ENCODE measurements around the gene ORAI3.

ORAI3 gene
- 1.2 to 15.9 (median 10.0) reads per million in 17 experiments for total RNA-seq

DNA sequence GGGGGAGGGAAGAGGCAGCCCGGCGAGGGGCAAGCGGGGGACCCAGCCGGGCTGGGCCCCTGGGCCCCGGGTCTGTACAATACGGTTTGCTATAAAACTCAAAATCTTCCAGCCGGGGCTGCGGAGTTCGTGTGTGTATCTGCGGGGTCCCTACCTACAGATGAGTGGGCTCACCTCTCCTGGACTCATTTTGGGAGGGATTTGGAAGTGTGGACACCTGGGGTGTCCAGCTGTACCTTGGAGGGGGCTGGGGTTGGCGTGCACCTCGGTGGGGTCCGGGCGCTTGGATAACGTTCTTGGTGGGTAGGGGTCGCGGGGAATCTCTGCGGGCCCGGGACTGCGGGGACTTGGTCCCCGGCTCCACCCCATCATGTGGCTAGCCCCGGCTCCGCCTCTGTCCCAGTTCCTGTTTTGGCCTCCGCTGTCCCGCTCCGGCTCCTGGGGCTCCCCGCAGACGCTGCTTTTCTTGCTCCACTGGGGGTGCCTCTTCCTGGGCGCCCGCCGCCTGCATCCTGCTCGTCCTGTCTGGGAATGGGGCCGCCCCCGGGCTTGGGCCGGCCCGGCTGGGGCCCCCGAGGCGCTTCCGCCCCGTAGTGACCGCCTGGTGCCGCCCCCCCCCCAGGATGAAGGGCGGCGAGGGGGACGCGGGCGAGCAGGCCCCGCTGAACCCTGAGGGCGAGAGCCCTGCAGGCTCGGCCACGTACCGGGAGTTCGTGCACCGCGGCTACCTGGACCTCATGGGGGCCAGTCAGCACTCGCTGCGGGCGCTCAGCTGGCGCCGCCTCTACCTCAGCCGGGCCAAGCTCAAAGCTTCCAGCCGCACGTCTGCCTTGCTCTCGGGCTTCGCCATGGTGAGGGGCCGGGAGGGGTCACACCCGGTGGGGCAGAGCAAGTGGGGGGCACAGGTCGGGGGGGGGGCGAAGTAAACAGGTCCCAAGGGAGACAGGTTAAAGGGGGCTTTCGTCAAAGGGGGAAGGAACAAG lies at the start of gene ORAI3:
Gene ORAI3, plus strand, starts transcription at position 402 of the 983 bp plus-strand sequence. Its CDS starts 222 bp downstream, at position 624.
- DNase-seq, result peak; percentile 84 to 93 (median 91)

DNA sequence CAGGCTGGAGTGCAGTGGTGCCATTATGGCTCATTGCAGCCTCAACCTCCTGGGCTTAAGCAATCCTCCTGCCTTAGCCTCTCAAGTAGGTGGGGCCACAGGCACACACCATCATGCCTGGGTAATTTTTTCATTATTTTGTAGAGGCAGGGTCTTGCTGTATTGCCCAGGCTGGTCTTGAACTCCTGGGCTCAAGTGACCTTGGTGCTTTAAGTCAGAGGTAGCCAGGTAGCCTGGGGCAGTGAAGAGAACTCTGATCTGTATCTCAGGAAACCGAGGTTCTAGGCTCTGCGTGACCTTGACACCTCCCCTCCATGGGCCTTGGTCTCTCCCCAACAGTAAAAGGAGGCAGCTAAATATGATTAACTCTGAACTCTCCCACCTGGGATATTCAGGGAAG lies 49.1 kb upstream of the ORAI3 start:
- no peak for DNase-seq

DNA sequence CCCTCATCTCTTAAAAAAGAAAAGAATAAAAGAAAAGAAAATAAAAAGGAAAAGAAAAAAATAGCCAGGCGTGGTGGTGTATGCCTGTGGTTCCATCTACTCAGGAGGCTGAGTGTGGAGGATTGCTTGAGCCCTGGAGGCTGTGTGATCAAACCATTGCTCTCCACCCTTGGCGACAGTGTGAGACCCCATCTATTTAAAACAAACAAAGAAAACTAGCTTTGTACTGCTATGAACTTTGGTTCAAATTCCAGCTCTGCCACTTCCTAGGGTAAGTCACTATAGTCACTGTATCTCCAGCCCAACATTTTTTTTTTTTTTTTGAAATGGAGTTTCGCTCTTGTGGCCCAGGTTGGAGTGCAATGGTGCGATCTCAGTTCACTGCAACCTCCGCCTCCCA lies 48.3 kb upstream of the ORAI3 start:
- no peak for DNase-seq

DNA sequence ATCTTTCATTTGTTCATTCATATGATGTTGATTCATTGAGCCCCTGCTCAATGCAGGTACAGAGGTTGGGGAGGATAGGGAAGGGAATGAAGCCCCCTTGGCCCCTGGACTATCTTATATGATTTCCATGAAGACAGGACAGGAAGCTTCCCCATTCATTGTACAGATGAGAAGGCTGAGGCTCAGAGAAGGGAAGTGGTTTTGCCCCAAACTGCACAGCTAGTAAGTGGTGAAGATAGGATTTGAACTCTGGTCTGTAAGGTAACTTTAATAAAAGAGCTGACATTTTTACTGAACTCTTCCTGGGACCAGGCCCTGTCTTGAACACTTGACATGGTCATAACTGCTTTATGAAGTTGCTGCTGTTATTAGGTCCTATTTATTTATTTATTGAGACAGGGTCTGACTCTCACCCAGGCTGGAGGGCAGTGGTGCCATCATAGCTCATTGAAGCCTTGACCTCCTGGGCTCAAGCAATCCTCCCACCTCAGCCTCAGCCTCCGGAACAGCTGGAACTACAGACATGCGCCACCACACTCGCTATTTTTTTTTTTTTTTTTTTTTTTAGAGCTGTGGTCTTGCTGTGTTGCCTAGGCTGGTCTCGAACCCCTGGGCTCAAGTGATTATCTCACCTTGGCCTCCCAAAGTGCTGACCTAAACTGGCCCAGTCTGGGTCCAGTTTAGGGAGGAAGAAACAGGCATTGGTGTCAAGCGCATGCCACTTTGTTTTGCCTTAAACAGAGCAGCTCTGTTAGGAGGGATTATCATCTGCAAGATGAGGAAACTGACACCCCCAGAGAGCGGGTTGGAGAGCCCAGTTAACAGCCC lies 47.5 kb upstream of the ORAI3 start:
- DNase-seq, result peak in 3 of 4 experiments; percentile 7 to 37 (median 19)

DNA sequence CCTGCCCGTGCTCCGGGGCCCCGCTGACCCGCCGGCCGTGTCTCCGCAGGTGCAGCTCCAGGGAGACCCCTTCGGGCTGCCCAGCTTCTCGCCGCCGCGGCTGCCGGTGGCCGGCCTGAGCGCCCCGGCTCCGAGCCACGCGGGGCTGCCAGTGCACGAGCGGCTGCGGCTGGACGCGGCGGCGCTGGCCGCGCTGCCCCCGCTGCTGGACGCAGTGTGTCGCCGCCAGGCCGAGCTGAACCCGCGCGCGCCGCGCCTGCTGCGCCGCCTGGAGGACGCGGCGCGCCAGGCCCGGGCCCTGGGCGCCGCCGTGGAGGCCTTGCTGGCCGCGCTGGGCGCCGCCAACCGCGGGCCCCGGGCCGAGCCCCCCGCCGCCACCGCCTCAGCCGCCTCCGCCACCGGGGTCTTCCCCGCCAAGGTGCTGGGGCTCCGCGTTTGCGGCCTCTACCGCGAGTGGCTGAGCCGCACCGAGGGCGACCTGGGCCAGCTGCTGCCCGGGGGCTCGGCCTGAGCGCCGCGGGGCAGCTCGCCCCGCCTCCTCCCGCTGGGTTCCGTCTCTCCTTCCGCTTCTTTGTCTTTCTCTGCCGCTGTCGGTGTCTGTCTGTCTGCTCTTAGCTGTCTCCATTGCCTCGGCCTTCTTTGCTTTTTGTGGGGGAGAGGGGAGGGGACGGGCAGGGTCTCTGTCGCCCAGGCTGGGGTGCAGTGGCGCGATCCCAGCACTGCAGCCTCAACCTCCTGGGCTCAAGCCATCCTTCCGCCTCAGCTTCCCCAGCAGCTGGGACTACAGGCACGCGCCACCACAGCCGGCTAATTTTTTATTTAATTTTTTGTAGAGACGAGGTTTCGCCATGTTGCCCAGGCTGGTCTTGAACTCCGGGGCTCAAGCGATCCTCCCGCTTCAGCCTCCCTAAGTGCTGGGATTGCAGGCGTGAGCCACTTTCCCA lies 46.6 kb upstream of the ORAI3 start:
- DNase-seq, result peak; percentile 84 to 96 (median 91)

DNA sequence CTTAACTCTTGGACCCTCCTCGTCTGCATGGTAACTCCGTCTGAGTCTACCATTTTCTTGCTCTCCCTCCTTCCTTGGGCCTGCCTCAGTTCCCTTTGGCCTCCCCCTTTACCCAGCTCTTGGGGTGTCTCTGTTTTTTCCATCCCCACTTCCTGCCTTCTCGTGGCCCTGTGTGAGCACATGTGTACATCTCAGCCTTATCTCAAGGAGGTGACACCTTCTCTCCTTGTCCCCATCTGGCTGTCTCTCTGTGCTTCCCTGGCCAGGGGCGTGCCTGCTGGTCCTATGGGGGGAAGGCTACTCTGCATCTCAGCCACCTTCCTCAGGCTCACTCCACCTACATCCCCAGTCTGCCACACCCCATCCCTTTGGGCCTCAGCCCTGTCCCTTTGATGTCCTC lies 45.9 kb upstream of the ORAI3 start:
- no peak for DNase-seq

DNA sequence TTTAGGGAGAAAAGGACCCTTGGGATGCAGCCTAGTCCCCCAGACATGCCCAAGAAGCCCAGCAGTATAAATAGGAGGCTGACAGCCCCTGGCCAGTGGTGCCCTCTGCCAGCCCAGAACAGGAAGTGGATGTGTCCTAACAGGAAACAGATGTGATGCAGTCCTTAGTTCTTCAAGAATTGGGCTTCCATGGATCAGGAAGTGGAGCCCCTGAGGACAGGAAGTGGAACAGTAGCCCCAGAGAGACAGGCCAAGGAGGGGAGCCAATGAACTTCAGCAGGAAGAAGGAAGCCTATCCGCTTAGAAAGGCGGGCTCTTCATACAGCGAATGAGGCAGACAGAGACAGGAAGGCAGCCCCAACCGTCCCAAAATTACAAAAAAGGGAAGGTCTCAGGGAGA lies 45.3 kb upstream of the ORAI3 start:
- DNase-seq, result peak; percentile 87 to 97 (median 90)

DNA sequence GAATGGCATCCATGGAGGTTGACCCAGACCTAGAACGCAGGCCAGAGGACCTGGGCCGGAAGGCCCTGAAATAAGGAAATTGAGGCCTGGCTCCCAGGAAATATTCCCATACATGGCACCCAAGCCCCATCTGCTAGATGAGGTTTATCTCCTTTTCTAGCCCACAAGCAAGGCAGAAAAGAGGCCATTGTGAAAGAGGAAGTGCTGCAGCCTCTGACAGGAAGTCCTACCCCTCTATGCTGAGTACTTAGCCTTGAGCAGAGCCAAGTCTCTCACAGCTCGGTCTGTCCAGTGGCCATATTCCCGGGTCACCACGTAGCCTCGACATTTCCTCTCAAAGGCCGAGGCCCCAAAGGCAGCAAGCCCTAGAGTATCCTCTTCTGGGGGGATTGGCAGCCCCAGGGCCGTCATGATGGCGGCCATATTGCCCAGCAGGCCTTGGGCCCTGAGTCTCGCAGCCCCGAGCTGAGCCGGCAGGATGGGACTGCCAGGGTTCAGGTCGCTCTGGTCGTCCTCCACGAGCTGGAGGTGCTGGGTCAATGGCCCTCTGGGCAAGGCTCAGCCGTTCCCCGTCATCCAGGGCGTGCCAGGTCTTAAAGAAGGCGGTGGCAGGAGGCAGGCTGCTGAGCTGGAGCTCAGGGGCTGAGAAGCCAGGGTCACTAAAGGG lies 44.6 kb upstream of the ORAI3 start:
- peak; percentile 29 to 63 (median 56) for DNase-seq

DNA sequence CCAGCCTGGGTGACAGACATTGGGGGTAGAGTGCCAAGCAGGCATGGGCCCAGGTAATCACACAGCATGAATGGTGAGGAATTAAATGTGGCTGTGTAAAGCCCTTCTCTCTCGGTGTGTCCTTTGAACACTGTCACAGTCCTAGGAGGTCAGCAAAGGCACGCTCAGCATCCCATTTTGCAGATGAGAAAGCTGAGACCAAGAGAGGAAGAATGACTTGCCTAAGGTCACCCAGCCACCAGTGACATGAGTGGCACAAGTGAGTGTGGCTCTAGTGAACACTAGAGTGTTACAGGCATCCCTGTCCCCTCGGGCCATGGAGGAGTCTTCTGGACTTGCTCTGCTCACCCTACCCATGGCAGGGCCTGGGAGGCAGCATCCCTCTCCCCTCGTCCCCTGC lies 41.8 kb upstream of the ORAI3 start:
- DNase-seq, result no peak

DNA sequence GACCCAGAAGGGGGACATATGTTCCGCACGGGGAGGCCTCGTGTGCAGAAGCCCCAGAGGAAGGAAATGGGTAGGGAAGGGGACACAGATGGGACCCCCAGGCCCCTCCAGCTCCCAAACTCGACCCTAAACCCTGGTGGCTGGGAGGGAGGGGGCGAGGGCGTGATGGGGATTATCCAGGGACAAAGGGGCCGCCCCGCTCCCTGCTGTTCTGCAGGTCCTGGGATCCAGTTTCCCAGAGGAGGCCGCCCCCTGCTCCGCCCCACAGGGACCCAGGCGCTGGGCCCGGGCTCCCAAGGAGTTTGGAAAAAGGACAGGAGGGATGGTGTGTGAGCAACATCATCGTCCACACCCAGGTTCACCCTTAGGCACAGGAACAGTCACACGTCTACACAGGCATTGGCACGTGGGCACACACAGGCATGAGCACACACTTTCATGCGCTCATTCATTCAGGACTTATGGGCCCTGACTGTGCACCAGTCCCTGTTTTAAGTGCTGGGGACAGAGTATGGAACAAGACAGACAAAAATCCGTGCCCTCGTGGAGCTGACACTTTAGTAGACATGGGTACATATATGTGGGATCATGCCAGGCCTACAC lies 38.3 kb upstream of the ORAI3 start:
- no peak for DNase-seq

DNA sequence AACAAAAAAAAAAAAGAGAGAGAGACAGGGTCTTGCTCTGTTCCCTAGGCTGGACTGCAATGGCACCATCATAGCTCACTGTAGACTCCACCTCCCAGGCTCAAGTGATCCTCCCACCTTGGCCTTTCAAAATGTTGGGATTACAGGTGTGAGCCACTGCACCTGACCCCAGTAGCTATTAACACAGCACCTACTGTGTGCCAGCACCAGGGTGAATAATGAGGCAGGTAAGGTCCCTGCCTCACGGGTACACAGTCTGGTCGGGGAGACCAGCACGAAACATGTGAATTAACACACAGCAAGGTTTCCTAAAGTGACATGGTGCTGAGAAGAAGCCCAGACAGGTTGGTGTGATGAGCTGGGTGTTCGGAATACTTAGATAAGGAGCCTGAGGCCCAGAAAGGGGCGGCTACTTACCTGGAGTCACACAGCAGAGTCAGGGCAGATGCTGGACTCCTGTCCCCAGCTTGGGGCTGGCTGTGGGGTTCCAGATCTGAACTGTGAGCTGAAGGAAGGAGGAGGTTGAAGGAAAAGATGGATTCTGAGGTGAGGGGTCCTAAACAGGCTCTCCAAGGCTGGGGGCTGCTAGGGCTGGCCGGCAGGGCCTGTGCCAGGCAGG lies 36.0 kb upstream of the ORAI3 start:
- DNase-seq, result no peak

DNA sequence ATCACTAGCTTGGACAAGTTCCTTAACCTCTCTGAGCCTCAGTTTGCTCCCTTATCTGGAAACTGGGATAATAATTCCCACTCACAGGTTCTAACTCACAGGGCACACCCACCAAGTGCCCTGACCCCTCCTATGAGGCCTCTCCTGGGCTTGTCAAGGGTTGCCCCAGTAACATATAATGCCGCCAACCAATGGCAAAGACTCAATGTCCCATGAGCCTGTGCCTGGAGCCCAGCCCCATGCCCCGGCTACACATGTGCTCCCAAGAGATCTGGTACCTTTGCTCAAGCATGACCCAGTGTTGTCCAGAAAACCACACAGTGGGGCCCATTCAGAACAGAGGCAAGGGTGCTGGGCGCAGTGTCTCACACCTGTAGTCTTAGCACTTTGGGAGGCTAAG lies 34.0 kb upstream of the ORAI3 start:
- DNase-seq, result no peak

DNA sequence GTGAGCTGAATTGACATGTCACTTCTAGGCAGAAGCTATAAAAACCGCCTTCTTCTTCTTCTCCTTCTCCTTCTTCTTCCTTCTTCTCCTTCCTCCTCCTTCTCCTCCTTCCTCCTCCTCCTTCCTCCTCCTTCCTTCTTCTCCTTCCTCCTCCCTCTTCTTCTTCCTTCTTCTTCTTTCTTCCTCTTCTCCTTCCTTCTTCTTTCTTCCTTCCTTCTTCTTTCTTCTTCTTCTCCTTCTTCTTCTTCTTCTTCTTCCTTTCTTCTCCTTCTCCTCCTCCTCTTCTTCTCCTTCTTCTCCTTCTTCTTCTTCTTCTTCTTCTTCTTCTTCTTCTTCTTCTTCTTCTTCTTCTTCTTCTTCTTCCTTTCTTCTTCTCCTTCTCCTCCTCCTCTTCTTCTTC lies 30.3 kb upstream of the ORAI3 start:
- no peak for DNase-seq

DNA sequence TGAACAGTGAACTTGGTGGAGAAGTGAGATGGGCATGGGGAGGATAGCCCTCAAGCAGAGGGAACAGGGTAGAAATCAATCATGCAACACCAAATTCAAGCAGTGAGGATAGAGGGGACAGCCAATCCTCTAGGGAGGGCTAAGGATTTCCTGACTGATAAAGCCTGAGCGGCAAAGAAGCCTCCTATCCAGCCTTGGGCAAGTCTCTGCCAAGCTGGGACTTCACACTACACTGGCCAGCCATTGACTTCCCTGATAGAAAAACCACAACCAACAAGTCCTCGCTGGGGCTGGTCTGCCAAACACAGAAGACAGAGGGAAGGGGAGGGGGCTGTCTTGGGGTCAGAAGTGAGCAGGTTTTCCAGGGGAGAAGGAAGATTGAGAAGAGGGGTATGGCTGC lies 28.0 kb upstream of the ORAI3 start:
- no peak for DNase-seq

DNA sequence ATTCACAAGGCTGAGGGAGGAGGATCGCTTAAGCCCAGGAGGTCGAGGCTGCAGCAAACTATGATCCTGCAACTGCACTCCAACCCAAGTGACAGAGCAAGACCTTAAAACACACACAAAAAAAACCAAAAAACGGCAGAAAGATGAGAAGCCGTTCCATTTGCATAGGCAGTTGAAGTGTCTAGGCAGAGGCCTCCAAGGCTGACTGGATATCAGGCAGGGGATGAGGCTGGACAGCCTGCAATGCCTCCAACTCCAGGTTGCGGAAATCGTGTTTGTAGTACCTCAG lies 27.5 kb upstream of the ORAI3 start:
- DNase-seq, result no peak

DNA sequence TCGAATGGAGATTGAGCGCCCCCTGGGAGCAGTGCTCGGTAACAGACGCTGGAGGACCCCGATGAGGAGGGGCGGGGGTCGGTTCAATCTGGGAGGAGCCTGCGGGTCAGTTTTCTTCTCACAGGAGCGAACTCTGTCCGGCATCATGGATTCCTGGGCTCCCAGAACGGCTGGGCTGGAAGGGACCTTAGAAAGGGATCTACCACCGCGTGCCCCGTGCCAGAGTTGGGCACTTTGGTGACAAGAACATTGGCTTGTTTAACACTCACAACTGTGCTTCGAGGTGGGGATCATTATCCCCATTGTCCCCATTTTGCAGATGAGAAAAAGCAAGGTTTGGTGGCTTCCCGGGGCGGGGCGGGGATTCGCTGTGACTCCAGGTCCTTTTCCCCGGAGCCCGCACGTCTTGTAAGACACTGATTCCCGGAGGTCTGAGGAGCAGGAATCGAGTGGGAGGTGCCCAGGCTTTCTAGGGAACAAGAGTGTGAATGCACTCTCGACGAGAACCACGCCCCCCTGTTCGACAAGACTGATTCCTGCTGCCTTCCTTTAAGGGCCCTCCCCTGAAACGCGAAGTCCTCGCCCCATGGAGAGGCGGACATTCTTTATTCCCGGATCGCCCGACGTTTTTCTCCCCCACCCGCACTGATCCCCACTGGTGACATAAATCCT lies 27.0 kb upstream of the ORAI3 start:
- DNase-seq, result peak; percentile 89 to 92 (median 91)

DNA sequence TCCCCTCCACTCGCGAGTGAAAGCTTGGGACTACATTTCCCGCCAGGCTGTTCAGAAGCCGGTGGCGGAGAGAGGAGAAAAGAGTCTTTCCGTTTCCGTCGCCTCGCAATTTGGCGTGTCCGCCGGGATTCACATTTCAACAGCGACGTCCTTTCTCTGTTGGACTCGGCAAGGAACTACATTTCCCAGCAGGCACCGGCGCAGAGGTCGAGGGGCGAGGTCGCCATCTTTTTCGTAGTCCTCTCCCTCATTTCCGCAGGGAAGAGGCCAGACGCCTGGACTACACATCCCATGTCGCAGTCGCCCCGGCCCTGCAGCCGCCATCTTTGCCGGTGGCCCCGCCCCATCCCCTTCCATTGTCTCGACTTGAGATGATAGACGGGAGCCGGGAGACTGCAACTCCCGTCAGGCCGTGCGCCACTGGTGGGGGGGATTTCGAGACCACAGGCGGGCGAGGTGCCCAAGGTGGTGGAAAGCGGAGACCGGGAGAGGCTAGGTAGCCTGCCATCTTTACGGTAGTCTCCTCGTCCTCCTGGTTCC lies 26.4 kb upstream of the ORAI3 start:
- peak; percentile 99 to 100 (median 99) for DNase-seq

DNA sequence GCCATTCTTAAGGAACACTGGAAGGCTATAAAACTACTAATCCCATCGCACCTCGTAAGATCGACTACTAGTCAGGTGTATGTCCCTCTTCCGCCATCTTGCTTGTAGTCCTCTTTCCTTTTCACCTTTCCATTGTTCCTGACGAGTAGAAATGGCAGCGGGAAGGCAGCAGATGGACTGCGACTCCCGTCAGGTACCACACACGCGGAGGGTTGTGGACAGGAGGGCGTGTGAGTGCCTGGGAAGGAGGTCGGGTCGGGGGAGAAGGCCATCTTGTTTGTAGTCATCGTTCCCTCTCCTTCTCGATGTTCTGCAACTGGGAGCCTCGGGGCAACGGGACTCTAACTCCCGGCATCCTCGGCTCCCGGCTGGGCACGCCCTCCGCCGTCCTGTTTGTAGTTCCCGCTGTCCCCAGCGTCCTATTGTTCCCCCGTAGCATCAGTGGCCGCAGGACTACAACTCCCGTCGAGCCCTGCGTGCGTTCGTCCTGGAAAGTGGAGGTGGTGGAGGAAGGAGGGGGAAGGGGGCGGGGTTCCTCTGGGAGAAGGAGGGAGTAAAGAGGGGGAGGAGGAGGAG lies 25.8 kb upstream of the ORAI3 start:
- DNase-seq, result peak; percentile 99

DNA sequence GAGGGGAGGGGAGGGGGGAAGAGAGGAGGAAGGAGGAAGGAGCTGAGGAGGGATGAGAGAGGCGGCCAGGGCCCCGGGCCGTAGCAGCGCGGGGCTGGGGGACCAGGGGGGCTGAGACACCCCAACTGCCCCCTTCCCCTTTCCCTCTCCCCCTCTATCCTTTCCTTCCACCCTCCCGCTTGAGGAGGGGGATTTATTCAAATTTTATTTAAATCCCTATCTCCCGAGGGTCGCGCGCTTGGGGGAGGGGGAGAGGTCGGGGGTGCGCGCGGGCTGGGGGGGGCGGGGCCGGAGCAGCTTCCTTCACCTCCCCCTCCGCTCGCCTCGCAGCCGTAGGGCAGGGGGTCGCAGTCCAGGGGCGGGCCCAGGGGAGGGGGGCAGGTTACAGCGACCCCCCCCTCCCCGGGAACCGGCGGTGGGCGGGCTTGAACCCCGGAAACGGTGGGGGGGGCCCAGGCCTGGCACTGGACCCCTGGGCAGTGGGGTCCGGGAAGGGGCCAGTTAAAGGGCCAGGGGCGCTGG lies 25.3 kb upstream of the ORAI3 start, which contains the start of gene FBXL19:
Gene FBXL19, plus strand, starts transcription at position 19 of the 522 bp plus-strand sequence. CDS start 2,183 bp downstream, outside the sequence.
- DNase-seq, result no peak

All from suppressor macrophage (primary cell).